ENCODE measurements around the gene TFPI2.
"Not testable (repeated sequence)": the region's sequence is repeated elsewhere in the genome, so short reads cannot be mapped to it uniquely, and the experiment has no call there.

- TF ChIP-seq CTCF, POLR2A (IDR thresholded peaks at IDR 0.05): not testable (repeated sequence)
Measured at GRCh38 chr7:93915206-93915842, 24.8 kb upstream of the TFPI2 start.

Data from prostate gland (tissue), 2 donors.